ENCODE results near the gene SUSD1.

The SUSD1 gene

DNA sequence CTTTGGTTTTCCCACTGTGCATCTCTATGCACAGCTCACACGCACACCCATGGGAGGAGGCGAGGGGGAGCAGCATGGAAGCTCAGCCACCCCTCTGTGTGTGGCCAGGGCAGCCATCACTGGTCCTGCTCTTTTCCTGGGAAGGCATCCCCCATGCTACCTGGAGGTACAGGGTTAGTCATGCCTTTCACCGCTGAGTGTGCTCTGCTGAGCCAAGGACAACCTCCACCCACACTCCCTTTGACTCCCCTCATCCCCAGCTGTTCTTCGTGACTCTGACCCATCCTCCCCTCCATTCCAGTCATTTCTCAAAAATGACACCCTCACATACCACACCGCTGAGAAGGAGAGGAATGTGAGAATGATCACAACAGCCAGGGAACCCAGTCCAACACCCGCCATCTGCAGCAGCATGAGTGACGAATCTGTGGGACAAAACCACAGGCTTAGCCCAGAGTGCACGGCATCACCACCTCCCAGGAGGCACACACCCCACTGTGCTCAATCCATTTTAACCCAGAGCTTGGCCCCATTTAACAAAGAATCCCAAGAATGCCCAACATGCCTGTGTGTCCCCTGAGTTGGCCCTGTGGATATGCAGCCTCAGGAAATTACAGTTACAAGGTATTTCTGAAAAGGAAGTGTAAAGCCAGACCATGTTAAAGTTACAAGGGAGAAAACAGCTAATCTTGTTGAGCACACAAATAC lies 133.4 kb downstream of the SUSD1 start:
- no peak for DNase-seq (ENCODE audit: low read depth in 3 of 3)

DNA sequence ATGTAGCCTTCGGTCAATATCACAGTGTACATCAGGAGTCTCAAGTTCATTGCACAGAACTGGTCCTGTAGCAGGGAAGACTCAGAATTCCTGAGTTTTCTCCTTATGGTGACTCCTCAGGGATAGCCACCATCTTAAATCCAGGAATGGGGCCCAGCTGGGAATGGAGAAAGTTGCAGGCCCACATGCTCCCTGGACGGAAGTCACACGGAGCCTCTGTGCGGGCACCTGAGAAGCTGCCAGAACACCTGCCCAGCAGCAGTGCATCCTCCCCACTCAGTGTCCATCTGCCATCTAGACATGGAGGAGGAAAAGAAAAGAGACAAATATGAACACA lies 133.9 kb downstream of the SUSD1 start:
- DNase-seq (ENCODE audit: low read depth in 3 of 3) = no peak

DNA sequence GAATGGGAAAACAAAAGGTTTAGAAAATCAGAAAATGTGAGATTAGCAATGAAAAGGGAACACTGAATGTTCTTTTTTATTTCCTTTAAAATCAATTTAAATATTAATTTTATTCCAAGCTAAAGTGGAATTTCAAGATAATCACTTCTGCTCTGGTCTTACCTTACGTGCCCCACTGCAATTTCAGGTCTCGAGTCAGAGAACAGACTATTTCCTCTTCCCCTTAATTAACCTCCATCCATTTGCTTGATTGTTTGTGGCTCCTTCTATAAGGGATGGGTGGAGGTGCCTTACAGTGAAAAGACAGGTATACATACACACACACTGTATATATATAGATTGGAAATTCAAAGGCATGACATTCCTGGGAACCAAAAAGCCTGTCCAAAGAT lies 137.1 kb downstream of the SUSD1 start:
- no peak for DNase-seq (ENCODE audit: low read depth in 3 of 3)

DNA sequence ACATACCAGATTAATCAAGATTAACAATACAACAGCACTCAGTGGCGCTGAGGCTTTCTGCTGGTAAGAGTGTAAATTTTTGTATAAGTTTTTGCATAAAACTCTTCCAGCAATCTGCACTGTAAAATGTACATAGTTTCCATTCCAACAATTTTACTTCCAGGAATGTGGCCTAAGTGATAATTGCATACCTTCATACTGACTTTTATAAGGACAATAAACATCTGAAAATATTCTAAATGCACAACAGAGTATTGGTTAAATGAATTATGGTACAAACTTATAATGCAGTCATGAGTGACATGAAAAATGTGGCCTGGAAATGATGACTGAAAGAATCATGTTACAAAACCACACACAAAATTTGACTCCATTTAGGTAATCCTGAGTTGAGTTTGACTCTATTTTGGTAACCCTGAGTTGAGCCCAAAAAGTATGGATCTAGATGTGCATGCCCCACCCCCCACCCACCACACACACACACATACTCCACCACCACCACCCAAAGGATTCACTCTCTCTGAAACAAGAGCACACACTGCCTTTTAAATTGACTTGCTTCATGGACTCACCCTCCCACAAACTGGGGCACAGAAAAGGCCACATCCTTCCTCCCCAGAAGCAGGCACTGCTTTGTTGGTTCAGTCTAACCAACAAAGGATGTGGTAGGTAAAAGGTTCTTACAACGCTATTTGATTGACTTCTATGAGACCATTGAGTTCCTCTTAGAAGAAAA lies 137.6 kb downstream of the SUSD1 start:
- peak in 2 of 3 experiments; percentile 15 to 48 for DNase-seq (ENCODE audit: low read depth in 3 of 3)

DNA sequence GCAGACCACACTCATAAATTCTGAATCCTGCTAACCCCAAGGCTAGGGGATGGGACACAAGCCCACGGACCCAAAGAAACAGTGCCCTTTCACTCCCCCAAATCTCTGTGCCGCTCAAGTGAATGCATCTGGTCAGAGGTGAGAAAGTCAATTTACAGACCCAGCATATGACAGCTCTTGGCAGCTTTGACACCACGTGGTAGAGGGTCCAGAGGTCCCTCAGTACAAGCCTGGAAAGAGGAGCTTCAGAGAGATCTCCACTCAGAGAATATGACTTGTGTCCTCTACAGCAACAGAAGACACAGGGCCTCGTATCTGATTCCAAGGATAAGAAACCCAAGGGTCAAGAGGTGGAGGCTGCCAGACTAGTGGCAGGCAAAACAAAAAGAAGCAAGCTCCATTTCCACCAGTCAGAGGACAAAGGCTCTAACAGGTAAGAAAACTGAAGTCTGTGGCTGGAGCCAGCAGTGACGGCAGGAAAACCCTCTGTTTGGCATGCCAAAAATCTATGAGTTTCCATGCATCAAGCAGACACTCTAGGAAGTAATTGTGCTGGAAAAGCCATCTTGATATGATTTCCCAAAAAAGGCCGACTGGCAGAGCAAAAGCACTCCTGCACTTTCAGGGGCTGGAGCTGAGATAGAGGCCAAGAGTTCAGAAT lies 139.8 kb downstream of the SUSD1 start:
- no peak for DNase-seq (ENCODE audit: low read depth in 3 of 3)

DNA sequence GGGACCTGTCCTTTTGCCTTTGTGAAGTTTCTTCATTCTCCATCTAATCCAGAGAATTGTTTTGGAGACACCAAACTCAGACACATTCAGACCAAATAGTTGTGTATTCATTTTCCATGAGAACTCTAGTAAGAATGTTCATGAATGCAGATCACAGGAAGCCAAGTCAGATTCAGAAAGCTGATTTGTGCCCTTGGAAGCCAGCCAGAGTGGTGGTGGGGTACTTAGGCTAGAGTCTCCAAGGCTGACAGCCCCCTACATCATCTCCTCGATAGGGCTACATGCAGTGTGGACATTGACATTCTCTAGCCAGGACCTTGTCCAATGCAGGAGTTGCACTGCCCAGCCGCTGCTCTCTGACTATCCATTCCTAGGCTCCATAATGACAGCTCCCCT lies 140.9 kb downstream of the SUSD1 start:
- no peak for DNase-seq (ENCODE audit: low read depth in 3 of 3)

DNA sequence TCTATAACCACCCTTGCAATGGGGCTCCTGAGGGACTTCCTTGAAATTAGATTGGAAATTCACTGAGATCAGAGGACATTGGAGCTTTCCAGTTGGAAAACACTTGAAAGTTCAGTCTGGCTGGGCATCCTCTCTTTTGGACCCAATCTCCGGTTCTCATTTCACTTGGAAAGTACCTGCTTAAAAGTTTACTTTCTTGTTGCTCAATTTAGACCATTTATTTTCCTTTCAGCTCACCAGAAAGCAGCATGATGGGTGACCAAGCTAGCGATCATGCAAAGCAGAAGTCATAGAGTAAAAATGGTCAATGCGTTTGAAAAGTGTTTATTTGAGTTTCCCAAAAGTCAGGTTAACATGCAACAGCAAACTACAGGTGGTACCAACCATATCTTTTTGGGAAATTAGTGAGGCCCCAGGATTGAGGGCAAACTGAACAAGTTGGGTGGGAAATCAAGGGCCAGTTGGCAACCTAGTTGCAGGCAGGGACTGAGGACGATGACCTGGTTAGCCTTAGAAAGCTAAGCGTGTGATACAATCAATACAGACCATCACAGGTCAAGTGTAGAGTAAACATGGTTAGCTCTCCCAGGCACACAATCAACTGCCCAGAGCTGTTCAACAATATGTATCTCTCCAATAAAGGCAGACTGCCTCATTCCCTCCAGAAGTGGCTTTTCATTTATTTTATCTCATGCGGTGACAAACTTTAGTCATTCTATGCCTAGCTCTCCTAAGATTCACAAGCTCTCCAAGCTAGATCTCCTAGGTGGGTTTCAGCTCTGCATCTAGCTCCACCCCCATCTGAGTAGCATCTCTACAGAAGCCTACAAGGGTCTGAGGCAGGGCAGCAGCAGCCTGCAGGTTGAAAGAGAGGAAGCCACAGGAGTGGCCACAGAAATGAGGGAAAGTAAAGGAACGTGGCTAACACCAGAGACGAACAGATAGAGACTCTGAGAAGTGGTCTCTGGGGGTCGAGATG lies 141.6 kb downstream of the SUSD1 start:
- DNase-seq (ENCODE audit: low read depth in 3 of 3) = no peak

DNA sequence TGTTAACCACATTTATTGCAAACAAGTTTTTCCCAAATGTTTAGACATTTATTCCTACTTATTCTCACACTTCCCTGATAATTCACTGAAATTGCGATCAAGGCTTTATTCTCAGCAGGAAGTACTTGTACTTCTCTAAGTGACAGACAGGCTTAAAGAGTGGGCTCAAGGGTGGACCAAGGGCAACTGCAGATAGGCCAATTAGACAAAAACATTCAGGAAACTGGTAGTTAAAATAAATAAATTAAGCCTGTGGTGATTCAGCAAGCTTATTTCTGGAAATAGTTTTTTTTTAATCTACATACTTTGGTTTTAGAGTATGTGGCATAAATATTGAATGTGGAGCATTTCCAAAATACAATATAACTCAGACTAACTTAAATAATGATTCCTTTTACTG lies 142.4 kb downstream of the SUSD1 start:
- no peak for DNase-seq (ENCODE audit: low read depth in 3 of 3)

DNA sequence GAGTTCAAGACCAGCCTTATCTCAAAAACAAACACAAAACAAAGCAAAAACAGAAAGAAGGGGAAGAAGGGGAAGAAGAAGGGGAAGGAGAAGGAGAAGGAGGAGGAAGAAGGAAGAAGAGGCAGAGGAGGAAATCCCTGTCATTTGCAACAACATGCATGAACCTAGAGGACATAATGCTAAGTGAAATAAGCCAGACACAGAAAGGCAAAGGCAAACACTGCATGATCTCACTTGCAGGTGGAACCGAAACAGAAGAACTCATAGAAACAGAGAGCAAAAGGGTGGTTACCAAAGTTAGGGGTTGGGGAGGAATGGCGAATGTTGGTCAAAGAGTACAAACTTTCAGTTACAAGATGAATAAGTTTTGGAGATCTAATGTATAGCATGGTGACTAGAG lies 143.1 kb downstream of the SUSD1 start:
- DNase-seq (ENCODE audit: low read depth in 3 of 3) = no peak

DNA sequence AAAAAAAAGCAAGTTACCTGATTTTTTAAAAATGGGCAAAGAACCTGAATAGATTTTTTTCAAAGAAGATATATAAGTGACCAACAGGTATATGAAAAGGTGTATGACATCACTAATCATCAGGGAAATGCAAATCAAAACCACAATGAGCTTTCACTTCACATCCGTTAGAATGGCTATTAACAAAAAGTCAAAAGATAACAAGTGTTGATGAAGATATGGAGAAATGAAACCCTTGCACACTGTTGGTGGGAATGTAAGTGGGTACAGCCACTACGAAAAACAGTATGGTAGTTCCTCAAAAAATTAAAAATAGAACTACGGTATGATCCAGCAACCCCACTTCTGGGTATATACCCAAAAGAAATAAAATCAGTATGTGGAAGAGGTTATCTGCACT lies 143.7 kb downstream of the SUSD1 start:
- no peak for DNase-seq (ENCODE audit: low read depth in 3 of 3)

DNA sequence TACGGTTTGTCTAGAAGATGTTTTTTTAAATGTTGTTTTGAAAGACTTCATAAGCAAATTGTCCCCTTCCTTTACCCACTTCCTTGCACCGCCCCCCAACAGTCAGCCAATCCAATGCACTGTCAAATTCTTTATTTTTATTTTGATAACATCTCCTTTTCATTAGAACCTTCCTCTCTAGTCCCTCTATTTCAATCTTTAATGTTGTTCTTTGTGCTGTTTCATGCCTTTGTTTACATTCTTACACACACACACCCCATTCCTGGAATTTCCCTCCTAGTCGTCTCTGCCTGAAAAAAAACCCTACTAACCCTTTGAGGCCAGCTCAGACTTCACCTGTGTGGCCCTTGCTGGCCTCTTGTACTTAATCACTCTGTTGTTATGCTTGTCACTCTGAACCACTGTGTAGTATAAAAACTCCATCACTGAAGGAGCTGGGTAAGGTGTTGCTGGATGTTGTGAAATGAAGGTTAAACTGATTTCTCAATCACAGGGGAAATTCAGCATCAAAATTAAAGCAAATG lies 145.1 kb downstream of the SUSD1 start:
- no peak for DNase-seq (ENCODE audit: low read depth in 3 of 3)

DNA sequence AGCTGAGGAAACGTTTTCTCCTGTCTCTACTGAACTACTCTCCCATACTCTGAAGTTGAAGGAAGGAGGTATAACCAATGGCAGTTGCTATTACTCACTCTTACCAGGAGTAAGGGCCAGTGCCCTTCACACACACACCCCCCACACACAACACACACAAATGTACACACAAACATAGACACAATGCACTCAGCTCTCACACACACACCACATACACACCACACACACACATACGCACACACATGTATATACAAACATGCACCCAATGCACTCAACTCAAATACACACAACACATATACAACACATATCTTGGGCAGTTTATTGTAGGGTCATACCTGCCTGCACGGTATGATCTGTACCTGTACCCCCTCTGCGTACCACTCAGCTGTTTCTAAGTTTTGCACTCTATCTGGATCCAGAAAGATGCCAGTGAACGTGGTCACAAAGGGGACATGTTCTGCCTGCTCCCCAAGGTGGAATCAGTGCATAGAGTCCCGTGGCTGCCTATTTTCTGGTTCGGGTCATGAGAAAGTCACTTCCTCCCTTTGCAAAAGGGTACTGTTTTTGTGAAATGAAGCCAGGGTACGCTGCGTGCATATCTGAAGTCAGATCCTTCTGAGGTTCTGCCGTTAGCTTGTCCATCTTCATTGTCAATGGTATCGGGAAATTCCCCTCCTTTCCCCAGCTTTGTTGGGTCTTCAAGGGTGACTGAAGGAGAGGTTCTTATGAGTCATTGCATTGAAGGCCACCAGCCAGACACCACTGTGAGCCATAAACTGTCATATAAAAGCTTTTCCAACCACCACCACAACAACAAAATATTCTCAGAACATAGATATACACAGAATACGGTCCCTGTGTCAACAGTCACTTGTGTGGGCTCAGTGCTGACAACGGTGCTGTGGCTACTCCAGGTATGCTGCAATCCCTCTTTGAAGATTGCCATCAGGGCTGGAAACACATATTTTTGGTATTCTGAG lies 146.6 kb downstream of the SUSD1 start:
- peak in 1 of 3 experiments; percentile 1 for DNase-seq (ENCODE audit: low read depth in 3 of 3)

DNA sequence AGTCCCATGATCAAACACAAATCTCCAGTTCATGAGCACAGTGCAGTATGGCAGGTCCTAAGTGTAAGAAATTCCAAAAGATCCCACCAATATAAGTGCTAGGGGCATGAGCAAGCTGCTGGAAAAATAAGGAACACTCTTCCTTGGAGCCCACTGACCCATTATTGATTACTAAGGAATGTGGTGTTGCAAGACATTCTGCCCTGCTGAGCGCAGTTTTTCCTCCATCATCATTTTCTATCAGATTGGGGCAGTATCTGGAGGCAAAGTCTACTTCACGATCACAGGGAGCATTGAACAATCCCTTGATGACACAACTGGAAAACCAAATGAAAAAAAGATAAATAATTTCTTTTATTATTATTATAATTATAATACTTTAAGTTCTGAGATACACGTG lies 149.2 kb downstream of the SUSD1 start:
- DNase-seq (ENCODE audit: low read depth in 3 of 3) = no peak

DNA sequence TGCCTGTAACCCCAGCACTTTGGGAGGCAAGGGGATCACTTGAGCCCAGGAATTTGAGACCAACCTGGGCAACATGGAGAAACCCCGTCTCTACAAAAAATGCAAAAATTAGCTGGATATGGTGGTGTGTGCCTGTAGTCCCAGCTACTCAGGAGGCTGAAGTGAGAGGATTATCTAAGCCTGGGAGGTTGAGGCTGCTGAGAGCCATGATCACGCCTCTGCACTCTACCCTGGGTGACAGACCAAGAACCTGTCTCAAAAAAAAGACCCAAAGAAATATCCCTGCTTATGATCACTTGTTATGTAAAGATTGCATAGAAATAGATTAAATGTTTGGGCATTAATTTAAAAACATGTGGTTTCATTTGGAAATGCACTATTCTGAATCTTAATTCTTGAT lies 153.4 kb downstream of the SUSD1 start:
- DNase-seq (ENCODE audit: low read depth in 3 of 3) = no peak

DNA sequence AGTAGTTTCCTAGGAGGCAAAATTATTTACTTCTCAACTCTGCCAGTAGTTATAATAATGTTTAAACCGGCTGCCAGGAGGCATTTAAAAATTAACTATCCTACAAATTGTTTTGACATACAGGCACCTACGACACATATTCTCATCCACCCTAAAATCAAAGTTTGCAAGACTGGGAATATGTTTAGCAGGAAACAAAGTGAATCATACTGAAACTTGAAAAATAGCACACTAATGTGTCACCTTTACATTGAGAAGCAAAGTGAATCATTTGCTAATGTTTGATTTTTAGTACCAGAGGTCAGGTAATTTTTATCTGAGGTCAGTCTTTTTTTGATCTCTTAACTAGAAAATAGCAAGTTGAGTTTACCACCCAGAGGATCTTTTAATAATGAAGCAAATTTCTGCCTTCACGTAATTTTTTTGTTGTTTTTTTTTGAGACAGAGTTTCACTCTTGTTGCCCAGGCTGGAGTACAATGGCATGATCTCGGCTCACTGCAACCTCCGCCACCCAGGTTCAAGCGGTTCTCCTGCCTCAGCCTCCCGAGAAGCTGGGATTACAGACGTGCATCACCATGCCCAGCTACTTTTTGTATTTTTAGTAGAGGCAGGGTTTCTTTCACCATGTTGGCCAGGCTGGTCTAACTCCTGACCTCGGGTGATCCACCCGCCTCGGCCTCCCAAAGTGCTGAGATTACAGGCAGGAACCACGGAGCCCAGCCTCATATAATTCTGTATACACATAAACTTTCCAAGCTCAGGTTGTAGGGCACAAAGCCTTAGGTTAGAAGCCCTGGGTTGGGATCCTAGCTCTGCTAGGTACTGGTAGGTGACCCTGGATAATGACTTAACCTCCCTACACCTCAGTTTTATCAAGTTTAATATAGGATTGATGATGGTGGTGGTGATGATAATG lies 154.2 kb downstream of the SUSD1 start:
- DNase-seq (ENCODE audit: low read depth in 3 of 3) = no peak

DNA sequence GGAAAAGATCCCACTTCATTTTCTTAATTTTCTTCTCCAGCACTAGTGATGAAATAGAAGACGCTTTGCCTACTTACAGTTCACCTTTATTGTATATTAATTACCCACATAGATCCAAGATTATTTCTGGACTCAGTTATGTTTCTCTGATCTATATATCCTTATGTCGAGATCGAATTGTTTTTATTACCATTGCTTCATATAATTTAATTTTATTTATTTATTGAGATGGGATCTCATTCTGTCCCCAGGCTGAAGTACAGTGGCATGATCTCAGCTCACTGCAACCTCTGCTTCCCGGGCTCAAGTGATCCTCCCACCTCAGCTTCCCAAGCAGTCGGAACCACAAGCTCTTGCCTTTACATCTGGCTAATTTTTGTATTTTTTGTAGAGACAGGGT lies 157.2 kb downstream of the SUSD1 start:
- no peak for DNase-seq (ENCODE audit: low read depth in 3 of 3)

DNA sequence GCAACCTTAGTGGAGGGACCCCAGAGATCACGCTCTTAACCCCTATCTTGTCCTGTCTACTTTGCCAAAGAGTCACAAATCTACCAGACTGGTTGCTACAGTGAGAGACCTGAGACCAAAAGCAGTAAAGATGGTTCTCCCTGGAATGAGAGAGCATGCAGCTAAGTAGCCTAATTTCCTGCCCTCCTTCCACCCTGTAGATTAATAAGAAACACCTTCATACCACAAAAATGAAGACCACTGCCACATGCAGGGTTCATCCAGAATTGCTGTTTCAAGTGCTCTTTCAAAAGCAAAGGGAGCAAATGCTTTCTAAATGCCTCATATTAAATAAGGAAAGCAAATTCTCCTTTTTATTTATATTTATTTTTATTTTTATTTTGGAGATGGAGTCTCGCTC lies 159.4 kb downstream of the SUSD1 start:
- DNase-seq (ENCODE audit: low read depth in 3 of 3) = no peak

DNA sequence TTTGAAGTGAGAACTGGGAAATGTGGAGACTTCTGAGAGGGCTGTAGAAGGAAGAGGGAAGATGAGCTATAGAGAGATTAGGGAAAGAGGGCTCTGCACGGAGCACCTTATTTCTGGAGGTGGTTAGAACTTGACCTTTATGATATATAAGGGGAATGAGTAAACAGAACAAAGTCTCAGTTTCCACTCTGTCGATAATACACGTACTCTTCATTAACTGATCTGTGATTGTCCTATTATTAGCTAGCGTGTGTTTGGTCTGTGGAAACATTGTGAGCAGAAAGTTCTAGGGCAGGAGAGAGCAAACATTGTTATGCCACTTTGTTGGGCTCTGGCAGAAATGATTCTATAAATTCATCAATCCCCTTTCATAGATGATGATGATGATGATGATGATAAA lies 159.9 kb downstream of the SUSD1 start:
- no peak for DNase-seq (ENCODE audit: low read depth in 3 of 3)

DNA sequence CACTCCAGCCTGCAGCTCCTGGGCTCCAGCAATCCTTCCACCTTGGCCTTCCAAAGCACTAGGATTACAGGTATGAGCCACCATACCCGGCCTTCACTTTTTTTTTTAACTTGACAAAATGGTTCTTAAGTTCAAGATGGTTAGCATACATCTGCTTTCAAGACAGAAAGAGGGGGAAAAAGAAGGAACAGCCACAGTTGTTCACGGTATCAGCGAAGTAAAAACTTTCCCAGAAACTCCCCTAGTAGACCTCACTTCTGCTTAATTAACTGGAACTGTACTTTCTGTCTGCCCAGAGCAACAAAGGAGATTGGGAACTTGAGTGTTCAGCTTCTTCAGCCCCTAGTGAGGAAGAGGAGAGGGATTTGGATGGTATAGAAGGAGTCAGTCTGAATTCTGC lies 161.8 kb downstream of the SUSD1 start:
- no peak for DNase-seq (ENCODE audit: low read depth in 3 of 3)
